Suprapubic skin (tissue), 4 donors: ENCODE data around the gene ANKRD44. TPM values are rescaled to one million over a fixed set of nuclear protein-coding genes. Genes with fewer than 3 reads are reported as not detected.

ENCODE experiments used
- DNase-seq, 2 donors: peaks; one replicate each; pipeline ENCODE4 v3.0.0-alpha.2; 2019; ENCODE audit warnings: low spot score in 2 of 2
- H3K27ac ChIP-seq: fragments of 200-600 bp; sonication (generic); one replicate; pipeline ENCODE4 v1.5.1; 2019
- H3K27me3 ChIP-seq: fragments of 200-600 bp; sonication (generic); one replicate; pipeline ENCODE4 v1.5.1; 2019
- H3K36me3 ChIP-seq: fragments of 200-600 bp; sonication (generic); one replicate; pipeline ENCODE4 v1.5.1; 2019
- H3K4me1 ChIP-seq: fragments of 200-600 bp; sonication (generic); one replicate; pipeline ENCODE4 v1.5.1; 2019
- H3K4me3 ChIP-seq: fragments of 200-600 bp; sonication (generic); one replicate; pipeline ENCODE4 v1.5.1; 2019; ENCODE audit warnings: mild to moderate bottlenecking
- H3K9me3 ChIP-seq: fragments of 200-600 bp; sonication (generic); one replicate; pipeline ENCODE4 v1.5.1; 2019
- CTCF ChIP-seq, 2 donors: fragments of 200-600 bp in 1 of 2; fragments of 450-650 bp in 1 of 2; sonication (generic) in 1 of 2; IDR thresholded peaks; one replicate each; pipeline ENCODE4 v1.5.1; 2016 to 2019; ENCODE audit warnings: antibody characterized with exemption in 2 of 2, mild to moderate bottlenecking in 1 of 2, moderate library complexity in 1 of 2
- EP300 ChIP-seq: sonication (generic); formaldehyde crosslinking; IDR thresholded peaks from one replicate; pipeline ENCODE4 v1.6.1; 2017; ENCODE audit warnings: antibody characterized with exemption
- POLR2A ChIP-seq, 2 donors: fragments of 450-650 bp; IDR thresholded peaks; one replicate each; pipeline ENCODE4 v1.6.1; 2017; ENCODE audit warnings: antibody characterized with exemption in 2 of 2, mild to moderate bottlenecking in 2 of 2, moderate library complexity in 2 of 2
- POLR2AphosphoS5 ChIP-seq, 3 donors: sonication (generic); formaldehyde crosslinking; IDR thresholded peaks; one replicate each; pipeline ENCODE4 v1.6.1; 2017; ENCODE audit warnings: antibody characterized with exemption in 3 of 3
- WGBS: methylation state at CpG from one replicate; pipeline ENCODE4 v1.1.5; 2018; 5-methylcytosine and 5-hydroxymethylcytosine counted together
- total RNA-seq, 4 donors: library from RNA; depleted of rRNA; stranded (reverse); fragments of >200 nt; gene quantifications; one replicate each; pipeline ENCODE4 v1.1.0, GENCODE V29; 2016

Gene ANKRD44
- total RNA-seq, 4 donors from 2014 or later = 6.3 to 34.4 (median 17.8) TPM

GRCh38 chr2:197340591-197340990 is 30.0 kb upstream of the ANKRD44 start:
- 94% methylated on average over 5 of the region's 5 CpGs for WGBS
- Histone ChIP-seq H3K9me3 (no peaks in the 10 kb centered on the region), H3K27me3 (no peaks in the 10 kb centered on the region), H3K4me3 (no peak overlapping the region), H3K4me1 (no peaks in the 10 kb centered on the region), H3K27ac (no peak overlapping the region), H3K36me3 (no peaks in the 10 kb centered on the region)
- TF ChIP-seq POLR2A (IDR thresholded peaks at IDR 0.05) (no peak), POLR2AphosphoS5 (IDR thresholded peaks at IDR 0.05) (no peak), CTCF (IDR thresholded peaks at IDR 0.05) (no peak), EP300 (no peak)
- no peak for DNase-seq

DNA sequence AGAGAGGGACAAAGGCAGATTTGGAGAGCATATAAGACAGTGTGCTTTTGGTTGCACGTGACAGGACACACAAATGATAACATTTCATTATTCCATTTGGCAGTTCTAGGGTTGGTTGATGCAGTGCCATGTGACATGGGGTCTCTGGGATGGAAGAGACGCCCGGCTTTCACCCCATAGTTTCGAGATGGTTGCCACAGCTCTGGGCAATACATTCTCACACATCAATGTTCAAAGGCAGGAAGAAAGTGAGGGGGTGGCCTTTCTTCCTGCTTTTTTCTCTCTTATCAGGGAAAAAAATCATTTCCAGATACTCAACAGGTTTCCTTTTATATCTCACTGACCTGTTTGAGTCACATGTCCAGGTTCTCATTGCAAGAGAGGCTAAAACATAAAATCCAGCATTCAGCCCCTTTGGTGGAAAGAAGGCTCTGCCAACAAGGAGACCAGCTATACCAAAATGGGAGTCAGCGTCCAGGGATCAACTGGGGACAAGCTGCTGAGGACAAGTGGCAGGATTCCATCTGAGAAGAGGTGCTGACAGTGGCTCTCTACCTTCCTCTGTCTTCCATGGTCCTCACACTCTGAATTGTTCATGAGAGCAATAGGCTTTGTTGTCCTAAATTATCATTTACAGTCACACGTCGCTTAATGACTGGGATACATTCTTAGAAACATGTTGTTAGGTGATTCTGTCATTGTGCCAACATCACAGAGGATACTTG is 29.1 kb upstream of the ANKRD44 start:
- Histone ChIP-seq H3K36me3 (no peaks in the 10 kb centered on the region), H3K4me1 (no peaks in the 10 kb centered on the region), H3K27ac (no peak overlapping the region), H3K9me3 (no peaks in the 10 kb centered on the region), H3K27me3 (no peaks in the 10 kb centered on the region), H3K4me3 (no peak overlapping the region)
- TF ChIP-seq CTCF (IDR thresholded peaks at IDR 0.05) = no peak
- no peak for TF ChIP-seq EP300
- no peak for TF ChIP-seq POLR2A (IDR thresholded peaks at IDR 0.05)
- no peak for TF ChIP-seq POLR2AphosphoS5 (IDR thresholded peaks at IDR 0.05)
- no peak for DNase-seq
- 82% methylated on average over 7 of the region's 7 CpGs for WGBS

GRCh38 chr2:197339016-197339415 is 28.4 kb upstream of the ANKRD44 start:
- no peaks in the 10 kb centered on the region for H3K27me3 ChIP-seq
- no peaks in the 10 kb centered on the region for H3K36me3 ChIP-seq
- TF ChIP-seq EP300 (no peak), POLR2AphosphoS5 (IDR thresholded peaks at IDR 0.05) (no peak), POLR2A (IDR thresholded peaks at IDR 0.05) (no peak), CTCF (IDR thresholded peaks at IDR 0.05) (no peak)
- H3K4me1 ChIP-seq = no peaks in the 10 kb centered on the region
- no peak overlapping the region for H3K27ac ChIP-seq
- WGBS = 82% methylated on average over 8 of the region's 8 CpGs
- no peaks in the 10 kb centered on the region for H3K9me3 ChIP-seq
- DNase-seq = no peak
- H3K4me3 ChIP-seq = no peak overlapping the region

DNA sequence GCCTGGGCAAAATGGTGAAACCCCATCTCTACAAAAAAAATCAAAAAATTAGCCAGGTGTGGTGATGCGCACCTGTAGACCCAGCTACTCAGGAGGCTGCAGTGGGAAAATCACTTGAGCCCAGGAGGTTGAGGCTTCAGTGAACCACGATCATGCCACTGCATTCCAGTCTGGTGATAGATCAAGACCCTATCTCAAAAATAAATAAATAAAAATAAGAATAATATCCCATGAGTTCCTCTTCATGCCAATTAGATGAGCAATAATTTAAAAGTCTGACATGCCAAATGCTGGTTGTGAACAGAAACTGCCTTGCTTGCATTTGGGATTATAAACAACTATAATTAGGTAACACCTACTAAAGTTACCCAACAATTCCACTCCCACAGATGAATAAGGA is 22.1 kb upstream of the ANKRD44 start:
- H3K9me3 ChIP-seq = no peaks in the 10 kb centered on the region
- H3K36me3 ChIP-seq = no peaks in the 10 kb centered on the region
- no peak for TF ChIP-seq CTCF (IDR thresholded peaks at IDR 0.05)
- no peak overlapping the region for H3K4me3 ChIP-seq
- H3K27ac ChIP-seq = no peak overlapping the region
- no peaks in the 10 kb centered on the region for H3K27me3 ChIP-seq
- 88% methylated on average over 2 of the region's 2 CpGs for WGBS
- H3K4me1 ChIP-seq = no peaks in the 10 kb centered on the region
- DNase-seq = no peak

DNA sequence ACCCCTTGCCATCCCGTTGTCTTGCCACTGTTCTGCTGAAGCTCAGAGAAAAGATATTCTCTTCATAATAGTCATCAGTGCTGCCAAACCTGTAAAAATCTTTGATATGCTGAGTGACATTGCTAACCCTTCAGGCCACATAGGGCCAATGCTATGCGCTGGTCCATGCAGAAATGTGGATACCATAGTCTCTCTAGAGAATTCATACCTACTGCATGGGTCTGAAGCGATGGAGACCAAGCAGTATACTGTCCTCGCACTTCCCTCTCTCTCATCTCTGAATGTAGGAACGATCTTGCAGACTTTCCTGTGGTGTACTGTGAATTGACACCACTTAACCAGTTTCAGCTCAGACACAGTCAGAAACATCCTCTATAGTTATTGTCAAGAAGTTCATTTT is 17.9 kb upstream of the ANKRD44 start:
- no peak overlapping the region for H3K4me3 ChIP-seq
- H3K36me3 ChIP-seq = no peaks in the 10 kb centered on the region
- TF ChIP-seq POLR2A (IDR thresholded peaks at IDR 0.05) = no peak
- TF ChIP-seq EP300 = no peak
- TF ChIP-seq CTCF (IDR thresholded peaks at IDR 0.05) = no peak
- no peak for TF ChIP-seq POLR2AphosphoS5 (IDR thresholded peaks at IDR 0.05)
- no peak overlapping the region for H3K27ac ChIP-seq
- no peaks in the 10 kb centered on the region for H3K9me3 ChIP-seq
- no peaks in the 10 kb centered on the region for H3K4me1 ChIP-seq
- DNase-seq = no peak
- H3K27me3 ChIP-seq = no peaks in the 10 kb centered on the region
- WGBS = 78% methylated on average over 5 of the region's 5 CpGs
